Trophoblast cell (in vitro differentiated cells and primary cell): ENCODE results near the gene HNRNPUL1.
A peak's percentile ranks its signal among the peaks of the same experiment; 100 is the strongest.

Experiments
- DNase-seq, 2 donors: peaks; one replicate each; pipeline ENCODE4 v3.0.0-alpha.2; 2016
- H2AFZ ChIP-seq: 2 replicates; pipeline ENCODE4 v1.6.1; 2013; ENCODE audit warnings: low read length, moderate library complexity, mild to moderate bottlenecking; ENCODE audit not compliant: insufficient read depth, poor library complexity
- H2AK5ac ChIP-seq: 2 replicates; pipeline ENCODE4 v1.6.1; 2013; ENCODE audit warnings: mild to moderate bottlenecking, low read length
- H2BK120ac ChIP-seq: 2 replicates; pipeline ENCODE4 v1.6.1; 2013; ENCODE audit warnings: low read length, mild to moderate bottlenecking, moderate library complexity; ENCODE audit not compliant: insufficient read depth, poor library complexity
- H2BK12ac ChIP-seq: 2 replicates; pipeline ENCODE4 v1.6.1; 2013; ENCODE audit warnings: mild to moderate bottlenecking, low read length, moderate library complexity
- H2BK5ac ChIP-seq: 2 replicates; pipeline ENCODE4 v1.6.1; 2013; ENCODE audit warnings: low read length, low read depth, moderate library complexity, mild to moderate bottlenecking; ENCODE audit not compliant: poor library complexity
- H3K14ac ChIP-seq: 2 replicates; pipeline ENCODE4 v1.6.1; 2013; ENCODE audit warnings: mild to moderate bottlenecking, low read length
- H3K18ac ChIP-seq: 2 replicates; pipeline ENCODE4 v1.6.1; 2013; ENCODE audit warnings: mild to moderate bottlenecking, low read length
- H3K23ac ChIP-seq: 2 replicates; pipeline ENCODE4 v1.6.1; 2013; ENCODE audit warnings: low read length
- H3K27ac ChIP-seq: 2 replicates; pipeline ENCODE4 v1.5.1; 2013; ENCODE audit warnings: low read depth, mild to moderate bottlenecking, inconsistent platforms, low read length, moderate library complexity
- H3K27me3 ChIP-seq: 2 replicates; pipeline ENCODE4 v1.6.1; 2013; ENCODE audit warnings: inconsistent platforms, mild to moderate bottlenecking, low read length, moderate library complexity; ENCODE audit not compliant: insufficient read depth
- H3K36me3 ChIP-seq, 2 experiments: 1 replicate in 1 of 2; 2 replicates in 1 of 2; pipeline ENCODE4 v1.6.1; 2013; ENCODE audit warnings: low read length in 2 of 2, mild to moderate bottlenecking in 2 of 2, moderate library complexity in 1 of 2; ENCODE audit not compliant: insufficient read depth in 2 of 2, control insufficient read depth in 1 of 2
- H3K4ac ChIP-seq: 2 replicates; pipeline ENCODE4 v1.6.1; 2013; ENCODE audit warnings: low read depth, mild to moderate bottlenecking, low read length, moderate library complexity
- H3K4me1 ChIP-seq, 2 experiments: 1 replicate in 1 of 2; 2 replicates in 1 of 2; pipeline ENCODE4 v1.6.1; 2013; ENCODE audit warnings: low read length in 2 of 2, mild to moderate bottlenecking in 2 of 2, moderate library complexity in 1 of 2; ENCODE audit not compliant: insufficient read depth in 2 of 2, control insufficient read depth in 1 of 2
- H3K4me2 ChIP-seq: 2 replicates; pipeline ENCODE4 v1.6.1; 2013; ENCODE audit warnings: inconsistent platforms, mild to moderate bottlenecking, low read length, moderate library complexity
- H3K4me3 ChIP-seq: 2 replicates; pipeline ENCODE4 v1.5.1; 2013; ENCODE audit warnings: mild to moderate bottlenecking, low read depth, low read length, inconsistent platforms
- H3K79me1 ChIP-seq: one replicate; pipeline ENCODE4 v1.6.1; 2013; ENCODE audit warnings: low read length
- H3K79me2 ChIP-seq: 2 replicates; pipeline ENCODE4 v1.6.1; 2013; ENCODE audit warnings: low read length, mild to moderate bottlenecking; ENCODE audit not compliant: control insufficient read depth, insufficient read depth, poor library complexity
- H3K9ac ChIP-seq: 2 replicates; pipeline ENCODE4 v1.6.1; 2013; ENCODE audit warnings: mild to moderate bottlenecking, low read length
- H3K9me3 ChIP-seq: 2 replicates; pipeline ENCODE4 v1.6.1; 2013; ENCODE audit warnings: low read depth, mild to moderate bottlenecking, control low read depth, inconsistent platforms, low read length; ENCODE audit not compliant: insufficient read depth
- H4K12ac ChIP-seq: 2 replicates; pipeline ENCODE4 v1.6.1; 2013; ENCODE audit warnings: low read depth, mild to moderate bottlenecking, low read length, moderate library complexity
- H4K8ac ChIP-seq: 2 replicates; pipeline ENCODE4 v1.6.1; 2013; ENCODE audit warnings: low read depth, mild to moderate bottlenecking, low read length, moderate library complexity
- H4K91ac ChIP-seq: one replicate; pipeline ENCODE4 v1.6.1; 2013; ENCODE audit warnings: low read depth, mild to moderate bottlenecking, low read length, moderate library complexity
- WGBS: extraction: QIAGEN DNeasy Blood & Tissue Kit; methylation state at CpG from one replicate; pipeline ENCODE4 v1.1.7; 2013; ENCODE audit warnings: missing lambda C conversion rate; ENCODE audit not compliant: insufficient read length, insufficient coverage; ENCODE audit errors: extremely low coverage; 5-methylcytosine and 5-hydroxymethylcytosine counted together

The HNRNPUL1 gene

GRCh38 chr19:41352609-41353465 lies 88.7 kb downstream of the HNRNPUL1 start:
- Histone ChIP-seq H3K9me3 (peaks cover 5% of the 10 kb centered on the region), H3K36me3 (peaks cover 4 to 5% of the 10 kb centered on the region in 2 experiments), H3K27me3 (peaks cover 13% of the 10 kb centered on the region), H3K14ac (peak overlapping the region; percentile 86), H3K4me3 (peak overlapping the region; percentile 82), H3K9ac (peak overlapping the region; percentile 62), H3K23ac (no peak overlapping the region), H2BK5ac (peak overlapping the region; percentile 29), H3K79me2 (peaks cover 18% of the 10 kb centered on the region), H2AK5ac (peak overlapping the region; percentile 37), H3K4me2 (peak overlapping the region; percentile 75), H4K12ac (peak overlapping the region; percentile 14), H3K27ac (peak overlapping the region; percentile 70), H4K8ac (peak overlapping the region; percentile 42), H3K79me1 (peaks cover 26% of the 10 kb centered on the region), H2AFZ (peak overlapping the region; percentile 8), H3K4ac (peak overlapping the region; percentile 77), H2BK120ac (peak overlapping the region; percentile 67), H2BK12ac (peak overlapping the region; percentile 67), H3K18ac (peak overlapping the region; percentile 93), H4K91ac (peak overlapping the region; percentile 86), H3K4me1 (peaks cover 0 to 8% of the 10 kb centered on the region in 2 experiments)
- DNase-seq, result peak in 1 of 2 donors; percentile 53
- WGBS, result no CpG with 5 or more reads among the region's 71 CpGs

DNA sequence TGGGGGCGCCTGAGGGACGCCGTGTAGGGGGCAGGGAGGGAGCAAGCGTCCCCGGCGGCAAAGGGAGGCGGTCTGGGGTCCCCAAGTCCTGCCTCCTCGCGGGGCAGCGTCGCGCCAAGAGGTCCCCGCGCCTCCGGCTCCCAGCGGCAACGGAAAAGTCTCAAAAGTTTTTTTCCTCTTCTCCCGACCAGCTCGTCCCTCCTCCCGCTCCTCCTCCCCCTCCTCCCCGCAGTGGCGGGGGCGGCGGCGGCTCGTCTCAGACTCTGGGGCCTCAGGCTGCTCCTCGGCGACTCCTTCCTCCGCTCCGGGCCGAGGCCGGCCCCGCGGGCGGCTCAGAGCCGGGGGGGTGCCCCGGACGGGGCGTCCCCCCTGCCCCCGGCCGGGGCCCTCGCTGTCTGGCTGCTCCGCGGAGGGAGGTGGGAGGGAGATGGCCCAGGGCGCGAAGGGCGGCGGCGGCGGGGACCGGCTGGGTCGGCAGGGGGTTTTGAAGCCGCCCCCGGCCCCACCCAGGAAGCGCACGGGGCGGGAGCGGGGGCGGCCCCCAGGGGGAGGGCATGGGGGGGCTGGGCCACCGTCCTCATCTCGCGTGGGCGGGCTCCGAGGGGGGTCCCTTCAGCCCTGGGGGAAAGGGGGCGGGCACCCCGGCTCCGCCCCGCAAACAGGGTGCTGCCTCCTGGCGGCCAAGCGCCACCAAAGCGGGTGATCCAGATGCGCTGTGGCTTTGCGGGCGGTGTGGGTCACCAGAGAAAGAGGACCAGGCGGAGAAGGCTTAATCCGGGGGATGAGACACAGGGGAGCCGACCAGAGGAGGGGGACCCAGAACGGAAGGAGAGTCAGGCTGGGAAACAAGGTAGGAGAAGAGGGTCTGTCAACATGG lies 89.5 kb downstream of the HNRNPUL1 start, which contains the start of gene TGFB1:
Gene TGFB1 (minus strand): TSS at position 457 of the 877 bp plus-strand sequence. CDS start 878 bp downstream, outside the sequence.
- WGBS, result no CpG with 5 or more reads among the region's 78 CpGs
- Histone ChIP-seq H3K14ac (peak within 1 kb of the TSS; percentile 86), H4K91ac (peak within 1 kb of the TSS; percentile 86), H2AK5ac (peak within 1 kb of the TSS; percentile 37), H4K12ac (peak within 1 kb of the TSS; percentile 14), H3K9ac (peak within 1 kb of the TSS; percentile 62), H2BK120ac (peak within 1 kb of the TSS; percentile 67), H3K36me3 (no peaks in the 10 kb centered on the region), H3K4me3 (peak within 1 kb of the TSS; percentile 82), H3K27ac (peak within 1 kb of the TSS; percentile 70), H3K4me2 (peak within 1 kb of the TSS; percentile 75), H3K79me1 (peaks cover 26% of the 10 kb centered on the region), H2BK12ac (peak within 1 kb of the TSS; percentile 67), H2BK5ac (peak within 1 kb of the TSS; percentile 29), H3K4ac (peak within 1 kb of the TSS; percentile 77), H3K27me3 (peaks cover 13% of the 10 kb centered on the region), H4K8ac (peak within 1 kb of the TSS; percentile 43), H2AFZ (peak within 1 kb of the TSS; percentile 8), H3K4me1 (peaks cover 0 to 8% of the 10 kb centered on the region in 2 experiments), H3K79me2 (peaks cover 18% of the 10 kb centered on the region), H3K18ac (peak within 1 kb of the TSS; percentile 93), H3K23ac (no peak within 1 kb of the TSS), H3K9me3 (peaks cover 6% of the 10 kb centered on the region)
- peak; percentile 64 to 78 for DNase-seq

GRCh38 chr19:41354343-41354953 lies 90.3 kb downstream of the HNRNPUL1 start:
- peaks cover 0 to 8% of the 10 kb centered on the region in 2 experiments for H3K4me1 ChIP-seq
- H4K12ac ChIP-seq, result peak overlapping the region; percentile 8
- H2BK120ac ChIP-seq, result no peak overlapping the region

GRCh38 chr19:41355035-41355434 lies 90.9 kb downstream of the HNRNPUL1 start:
- H3K9me3 ChIP-seq, result peaks cover 6% of the 10 kb centered on the region
- no peak overlapping the region for H4K12ac ChIP-seq
- H2BK12ac ChIP-seq, result no peak overlapping the region
- H3K27me3 ChIP-seq, result peaks cover 13% of the 10 kb centered on the region
- no peak overlapping the region for H2BK5ac ChIP-seq
- H3K4ac ChIP-seq, result no peak overlapping the region
- H2BK120ac ChIP-seq, result no peak overlapping the region
- peaks cover 0 to 8% of the 10 kb centered on the region in 2 experiments for H3K4me1 ChIP-seq
- no peak overlapping the region for H4K91ac ChIP-seq
- no peaks in the 10 kb centered on the region for H3K36me3 ChIP-seq
- no CpG with 5 or more reads among the region's 1 CpG for WGBS
- no peak overlapping the region for H3K23ac ChIP-seq
- H2AFZ ChIP-seq, result no peak overlapping the region
- no peak overlapping the region for H3K27ac ChIP-seq
- no peak overlapping the region for H3K18ac ChIP-seq
- no peak overlapping the region for H3K4me3 ChIP-seq
- no peak overlapping the region for H3K14ac ChIP-seq
- H4K8ac ChIP-seq, result no peak overlapping the region
- peaks cover 18% of the 10 kb centered on the region for H3K79me2 ChIP-seq
- no peak overlapping the region for H3K9ac ChIP-seq
- H3K79me1 ChIP-seq, result peaks cover 26% of the 10 kb centered on the region
- no peak overlapping the region for H3K4me2 ChIP-seq
- H2AK5ac ChIP-seq, result no peak overlapping the region
- no peak for DNase-seq

More at GRCh38 chr19:41354343-41354953, 90.3 kb downstream of the HNRNPUL1 start:
- H3K79me1 ChIP-seq, result peaks cover 26% of the 10 kb centered on the region
- no peak overlapping the region for H2AFZ ChIP-seq
- H3K36me3 ChIP-seq, result no peaks in the 10 kb centered on the region
- peak overlapping the region; percentile 51 for H2BK12ac ChIP-seq
- no peak for DNase-seq
- H4K8ac ChIP-seq, result peak overlapping the region; percentile 29
- H3K27me3 ChIP-seq, result peaks cover 13% of the 10 kb centered on the region
- no peak overlapping the region for H3K23ac ChIP-seq
- H4K91ac ChIP-seq, result peak overlapping the region; percentile 52
- H2BK5ac ChIP-seq, result no peak overlapping the region
- no peak overlapping the region for H3K4ac ChIP-seq
- H2AK5ac ChIP-seq, result peak overlapping the region; percentile 11
- no CpG with 5 or more reads among the region's 23 CpGs for WGBS
- H3K9ac ChIP-seq, result peak overlapping the region; percentile 3
- no peak overlapping the region for H3K4me3 ChIP-seq
- H3K79me2 ChIP-seq, result peaks cover 18% of the 10 kb centered on the region
- H3K9me3 ChIP-seq, result peaks cover 6% of the 10 kb centered on the region
- H3K4me2 ChIP-seq, result peak overlapping the region; percentile 75
- no peak overlapping the region for H3K27ac ChIP-seq
- peak overlapping the region; percentile 57 for H3K18ac ChIP-seq
- peak overlapping the region; percentile 55 for H3K14ac ChIP-seq
